ENCODE results near the gene NTM. TPM values are rescaled to one million over a fixed set of nuclear protein-coding genes. Genes with fewer than 3 reads are reported as not detected.

Gene NTM
- total RNA-seq, 1 donor from 2014 or later, result 2.9 TPM

- no peak for DNase-seq (ENCODE audit: low spot score)
These were observed 334.3 kb downstream of the NTM start for GRCh38 chr11:131704682-131705081.

GRCh38 chr11:131710511-131710910, 340.1 kb downstream of the NTM start:
- no peak for DNase-seq (ENCODE audit: low spot score)

GRCh38 chr11:131712897-131713296, 342.5 kb downstream of the NTM start:
- no peak for DNase-seq (ENCODE audit: low spot score)

- DNase-seq (ENCODE audit: low spot score), result no peak
These were observed 343.2 kb downstream of the NTM start for GRCh38 chr11:131713529-131714134.

DNA sequence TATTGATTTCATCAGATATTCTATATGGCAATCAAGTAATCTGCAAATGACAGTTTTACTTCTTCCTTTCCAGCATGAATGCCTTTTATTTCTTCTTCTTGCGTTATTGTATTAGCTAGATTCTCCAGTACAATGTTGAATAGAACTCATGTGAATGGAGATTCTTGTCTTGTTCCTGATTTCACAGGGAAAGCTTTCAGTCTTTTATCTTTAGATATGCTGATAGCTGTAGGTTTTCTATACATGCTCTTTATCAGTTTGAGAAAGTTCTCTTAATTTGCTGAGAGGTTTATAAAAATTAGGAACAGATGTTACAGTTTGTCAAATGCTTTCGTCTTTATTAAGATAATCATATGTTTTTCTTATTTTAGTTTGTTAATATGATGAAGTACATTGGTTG, 347.2 kb downstream of the NTM start:
- DNase-seq (ENCODE audit: low spot score), result no peak

DNA sequence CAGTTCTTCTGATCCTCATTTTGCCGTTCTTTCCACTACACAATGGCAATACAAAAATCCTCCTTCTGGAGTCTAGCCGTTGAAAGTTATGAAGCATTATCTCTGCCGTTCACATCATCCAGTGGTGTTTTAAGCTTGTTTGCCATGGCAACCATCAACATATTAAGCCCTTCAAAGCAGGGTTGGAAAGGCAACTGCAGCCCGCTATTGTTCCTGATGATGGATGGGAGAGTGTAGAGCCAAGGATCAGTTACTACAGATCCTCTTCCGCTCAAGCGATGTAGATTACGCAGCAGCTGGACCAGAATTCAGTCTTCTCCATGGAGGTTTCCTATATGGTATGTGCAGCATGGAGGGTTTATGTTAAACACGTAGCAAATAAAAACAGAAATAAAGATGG, 352.7 kb downstream of the NTM start:
- no peak for DNase-seq (ENCODE audit: low spot score)

- DNase-seq (ENCODE audit: low spot score), result no peak
These were observed 354.1 kb downstream of the NTM start for GRCh38 chr11:131724436-131724975.

GRCh38 chr11:131734871-131735270, 364.5 kb downstream of the NTM start:
- DNase-seq (ENCODE audit: low spot score), result no peak

- DNase-seq (ENCODE audit: low spot score), result no peak
These were observed 366.9 kb downstream of the NTM start for GRCh38 chr11:131737357-131737756.

- no peak for DNase-seq (ENCODE audit: low spot score)
These were observed 368.9 kb downstream of the NTM start for GRCh38 chr11:131739243-131739882.

- DNase-seq (ENCODE audit: low spot score), result no peak
These were observed 374.4 kb downstream of the NTM start for GRCh38 chr11:131744847-131745246.

- no peak for DNase-seq (ENCODE audit: low spot score)
These were observed 375.0 kb downstream of the NTM start for GRCh38 chr11:131745405-131745804.

- DNase-seq (ENCODE audit: low spot score), result no peak
These were observed 375.8 kb downstream of the NTM start for GRCh38 chr11:131746201-131746600.

GRCh38 chr11:131748151-131749050, 378.0 kb downstream of the NTM start:
- no peak for DNase-seq (ENCODE audit: low spot score)

DNA sequence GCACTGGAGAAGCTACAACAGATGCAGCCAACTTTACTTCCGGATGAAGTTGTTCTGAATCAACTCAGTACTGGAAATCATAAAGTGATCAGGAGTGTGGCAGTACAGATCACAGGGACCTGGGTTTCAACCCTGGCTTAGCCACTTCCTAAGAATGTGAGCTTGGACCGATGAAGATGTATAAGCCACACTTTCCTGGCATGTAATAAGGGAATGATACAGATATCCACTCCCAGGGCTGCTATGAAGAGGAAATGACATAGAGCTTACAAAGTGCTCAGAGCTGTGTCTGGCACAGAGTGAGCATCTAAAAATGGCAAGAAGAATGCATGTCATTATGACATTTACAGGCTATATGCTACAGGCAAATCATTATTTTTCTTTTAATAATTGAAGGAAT, 378.7 kb downstream of the NTM start:
- DNase-seq (ENCODE audit: low spot score), result no peak

DNA sequence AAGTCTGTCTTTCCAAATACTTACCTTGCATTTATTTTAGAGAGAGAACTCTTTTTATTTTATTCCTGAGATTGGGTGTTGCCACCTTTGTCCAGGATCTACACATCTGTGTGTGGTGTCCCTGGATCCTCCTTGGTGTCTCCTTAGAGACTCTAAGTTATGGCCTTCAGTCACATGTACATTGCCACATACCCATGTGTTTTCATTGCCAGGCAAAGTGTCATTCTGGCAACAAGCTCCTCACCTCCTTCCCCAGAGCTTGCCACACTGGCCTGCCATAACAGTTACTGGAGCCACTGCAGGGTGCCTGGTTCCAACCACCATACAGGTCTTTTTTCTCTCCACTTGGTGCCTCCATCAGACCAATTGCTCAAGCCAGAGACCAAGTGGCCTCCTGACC, 379.7 kb downstream of the NTM start:
- no peak for DNase-seq (ENCODE audit: low spot score)

DNA sequence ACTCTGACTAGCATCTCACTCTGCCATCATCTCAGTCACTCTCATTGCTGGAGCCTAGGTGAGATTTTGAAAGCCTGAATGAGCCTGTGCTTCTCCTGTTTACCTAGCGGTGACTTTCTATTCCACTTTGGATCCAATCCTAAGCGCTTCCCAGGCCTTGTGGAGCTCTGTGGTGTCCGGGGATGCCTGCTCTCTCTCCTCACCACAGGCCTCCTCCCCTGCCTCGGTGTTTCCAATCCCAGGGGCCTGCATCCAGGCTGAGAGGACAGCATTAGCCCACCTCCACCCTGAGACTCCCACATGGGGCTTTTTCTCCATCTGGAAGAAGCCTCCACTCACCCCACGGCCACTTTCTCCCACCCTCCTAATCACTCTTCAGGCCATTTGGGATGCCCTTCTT, 380.3 kb downstream of the NTM start:
- no peak for DNase-seq (ENCODE audit: low spot score)

- no peak for DNase-seq (ENCODE audit: low spot score)
These were observed 384.3 kb downstream of the NTM start for GRCh38 chr11:131754671-131755070.

GRCh38 chr11:131756479-131757110, 386.2 kb downstream of the NTM start:
- DNase-seq (ENCODE audit: low spot score), result no peak

GRCh38 chr11:131758726-131759125, 388.3 kb downstream of the NTM start:
- no peak for DNase-seq (ENCODE audit: low spot score)

- no peak for DNase-seq (ENCODE audit: low spot score)
These were observed 388.7 kb downstream of the NTM start for GRCh38 chr11:131759140-131759539.

Data from mesenteric fat pad (tissue), 1 donor.